Measurements from ENCODE around the gene DNAJB12.
"Not testable (repeated sequence)": the region's sequence is repeated elsewhere in the genome, so short reads cannot be mapped to it uniquely, and the experiment has no call there.

Gene DNAJB12

DNA sequence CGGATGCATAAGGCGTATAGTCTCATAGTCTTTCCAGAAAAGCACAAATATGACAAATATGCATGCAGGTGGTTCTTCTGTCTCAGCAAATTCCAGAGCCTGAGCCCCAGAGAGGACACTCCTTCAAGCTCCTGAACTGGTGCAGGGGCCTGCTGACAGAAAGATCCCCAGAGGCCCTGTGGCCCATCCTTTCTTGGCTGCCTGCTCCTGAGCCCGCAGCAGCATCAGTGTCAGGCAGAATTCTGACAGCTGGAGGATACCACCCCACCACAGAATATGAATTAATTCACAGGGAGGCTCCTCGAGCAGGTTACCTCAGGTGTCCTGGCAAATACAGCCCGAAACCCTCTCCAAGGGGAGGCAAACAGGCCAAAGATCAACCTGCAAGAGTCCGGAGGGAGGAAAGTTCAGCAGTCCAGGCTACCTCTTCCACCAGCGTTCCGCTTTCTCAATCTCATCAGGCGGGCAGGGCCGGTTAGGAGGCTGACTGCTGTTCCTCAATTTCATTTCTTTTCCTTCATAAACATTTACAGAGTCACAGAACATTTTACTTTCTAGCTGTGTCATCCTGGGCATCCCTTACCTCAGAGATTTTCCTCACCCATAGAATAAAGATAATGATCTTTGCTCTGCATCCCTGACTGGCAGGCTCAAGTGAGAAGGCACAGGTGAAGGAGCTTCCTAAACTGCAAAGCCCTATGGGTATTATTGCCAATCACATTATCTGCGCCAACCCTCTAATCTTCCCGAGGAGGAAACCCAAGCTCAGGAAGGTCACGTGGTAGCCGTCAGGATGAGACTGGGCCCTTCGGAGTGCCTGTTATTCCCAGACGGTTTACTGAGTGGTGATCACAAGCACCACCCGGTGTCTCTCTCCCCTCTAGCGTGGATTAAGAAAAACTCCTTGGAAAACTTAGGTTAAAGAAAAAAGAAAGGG, 1.4 kb downstream of the DNAJB12 start:
- DNase-seq: no peak

GRCh38 chr10:72351479-72351878, 3.2 kb downstream of the DNAJB12 start:
- no peak for DNase-seq

GRCh38 chr10:72349438-72349837, 5.3 kb downstream of the DNAJB12 start:
- DNase-seq: no peak

- no peak for DNase-seq
Observed at GRCh38 chr10:72348282-72348681, 6.4 kb downstream of the DNAJB12 start.

DNA sequence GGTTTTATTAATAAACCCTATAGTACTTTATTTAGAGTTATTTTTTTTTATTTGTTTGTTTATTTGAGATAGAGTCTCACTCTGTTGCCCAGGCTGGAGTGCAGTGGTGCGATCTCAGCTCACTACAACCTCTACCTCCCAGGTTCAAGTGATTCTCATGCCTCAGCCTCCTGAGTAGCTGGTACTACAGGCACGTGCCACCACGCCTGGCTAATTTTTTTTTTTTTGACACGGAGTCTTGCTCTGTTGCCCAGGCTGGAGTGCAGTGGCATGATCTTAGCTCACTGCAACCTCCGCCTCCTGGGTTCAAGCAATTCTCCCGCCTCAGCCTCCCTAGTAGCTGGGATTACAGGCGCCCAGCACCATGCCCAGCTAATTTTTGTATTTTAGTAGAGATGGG, 8.6 kb downstream of the DNAJB12 start:
- not testable (repeated sequence) for DNase-seq

- DNase-seq: no peak
Observed at GRCh38 chr10:72344932-72345331, 9.8 kb downstream of the DNAJB12 start.

DNA sequence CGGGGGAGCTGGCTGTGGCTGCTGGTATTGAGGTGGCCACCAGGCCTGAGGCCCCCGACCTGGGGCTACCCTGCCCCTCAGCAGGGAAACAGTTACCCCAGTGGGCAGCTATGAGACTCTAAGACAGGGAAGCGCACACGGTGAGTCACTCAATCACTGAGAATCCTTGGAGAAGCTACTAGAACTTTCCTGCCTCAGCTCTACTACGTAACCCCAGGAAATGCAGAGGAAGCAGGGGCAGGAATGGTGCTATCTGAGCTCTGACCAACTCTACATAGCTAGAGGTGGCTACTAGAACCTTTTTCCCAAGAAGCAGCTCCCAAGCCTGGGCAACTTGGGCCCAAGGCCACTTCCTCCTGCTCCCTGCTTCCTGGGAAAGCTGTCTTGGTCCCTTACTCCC, 11.8 kb downstream of the DNAJB12 start:
- no peak for DNase-seq

DNA sequence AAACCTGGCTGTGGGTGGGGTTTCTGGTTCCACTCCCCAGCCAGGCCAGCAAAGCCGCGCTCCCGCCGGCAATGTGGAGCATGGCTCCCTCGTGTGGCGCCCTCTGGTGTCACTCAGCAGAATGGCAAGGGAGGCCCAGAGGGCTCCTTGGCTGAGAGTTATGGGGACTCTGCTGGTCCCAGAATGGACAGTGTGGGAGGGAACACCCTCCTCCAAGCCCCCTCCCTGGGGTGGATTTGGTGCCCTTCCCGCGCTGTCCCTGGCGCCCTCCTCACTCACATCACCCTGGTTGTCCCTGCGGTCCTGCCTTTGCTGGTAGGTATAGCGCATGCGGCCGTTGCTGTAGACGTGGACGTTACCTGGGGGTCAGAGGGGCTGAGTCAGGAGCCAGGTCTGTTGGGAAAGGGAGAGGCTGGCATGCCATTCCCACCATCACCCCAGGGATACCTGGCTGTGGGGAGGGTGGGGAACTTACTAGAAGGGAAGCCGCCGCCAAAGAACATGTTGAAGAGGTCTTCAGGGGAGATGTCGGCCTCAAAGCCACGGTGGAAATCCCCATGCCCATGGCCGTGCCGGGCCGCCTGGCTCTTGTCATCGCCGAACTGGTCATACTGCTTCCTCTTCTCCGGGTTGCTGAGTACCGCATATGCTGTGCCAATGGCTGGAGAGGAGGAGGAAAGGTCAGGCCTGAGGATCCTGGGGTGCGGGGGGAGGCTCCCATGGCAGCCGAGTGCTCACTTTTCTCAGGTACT, 14.0 kb downstream of the DNAJB12 start:
- DNase-seq: peak; percentile 73

DNA sequence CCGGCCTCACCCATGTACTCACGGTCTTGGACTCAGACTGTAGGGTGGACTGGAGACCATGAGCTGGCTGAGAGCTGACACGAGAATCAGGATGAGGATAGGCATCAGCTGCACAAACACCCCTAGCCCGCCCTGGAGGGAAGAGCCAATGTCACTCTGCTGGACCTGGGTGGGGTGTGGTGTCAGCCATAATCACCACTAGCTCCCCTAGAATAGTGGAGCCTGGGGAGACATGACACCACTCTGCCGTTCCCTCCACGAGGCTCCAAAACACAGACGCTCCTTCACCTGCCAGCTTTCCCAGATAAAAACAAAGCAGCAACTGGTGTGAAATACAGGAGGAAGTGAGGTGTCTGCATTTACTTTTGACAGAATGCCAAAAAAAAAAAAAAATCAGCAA, 16.5 kb downstream of the DNAJB12 start:
- DNase-seq: no peak

DNA sequence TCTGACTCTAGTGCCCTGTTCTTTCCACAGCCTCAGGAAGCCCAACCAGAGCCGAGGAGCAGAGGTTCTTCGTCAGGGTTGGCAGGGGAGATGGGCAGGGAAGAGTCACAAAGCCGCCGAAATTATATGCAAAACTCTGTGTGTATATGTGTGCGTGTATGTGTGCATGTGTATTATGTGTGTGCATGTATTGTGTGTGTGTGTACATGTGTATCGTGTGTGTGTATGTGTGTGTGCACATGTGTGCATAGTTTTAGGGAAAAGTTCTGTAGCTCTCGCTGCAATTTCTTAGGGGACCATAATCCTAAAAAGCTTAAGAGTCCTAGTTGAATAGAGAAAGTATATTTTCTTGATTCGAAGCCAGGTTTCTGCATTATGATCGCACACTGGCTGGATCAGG, 17.0 kb downstream of the DNAJB12 start:
- DNase-seq: no peak

- peak; percentile 66 for DNase-seq
Observed at GRCh38 chr10:72337039-72337629, 17.6 kb downstream of the DNAJB12 start.

DNA sequence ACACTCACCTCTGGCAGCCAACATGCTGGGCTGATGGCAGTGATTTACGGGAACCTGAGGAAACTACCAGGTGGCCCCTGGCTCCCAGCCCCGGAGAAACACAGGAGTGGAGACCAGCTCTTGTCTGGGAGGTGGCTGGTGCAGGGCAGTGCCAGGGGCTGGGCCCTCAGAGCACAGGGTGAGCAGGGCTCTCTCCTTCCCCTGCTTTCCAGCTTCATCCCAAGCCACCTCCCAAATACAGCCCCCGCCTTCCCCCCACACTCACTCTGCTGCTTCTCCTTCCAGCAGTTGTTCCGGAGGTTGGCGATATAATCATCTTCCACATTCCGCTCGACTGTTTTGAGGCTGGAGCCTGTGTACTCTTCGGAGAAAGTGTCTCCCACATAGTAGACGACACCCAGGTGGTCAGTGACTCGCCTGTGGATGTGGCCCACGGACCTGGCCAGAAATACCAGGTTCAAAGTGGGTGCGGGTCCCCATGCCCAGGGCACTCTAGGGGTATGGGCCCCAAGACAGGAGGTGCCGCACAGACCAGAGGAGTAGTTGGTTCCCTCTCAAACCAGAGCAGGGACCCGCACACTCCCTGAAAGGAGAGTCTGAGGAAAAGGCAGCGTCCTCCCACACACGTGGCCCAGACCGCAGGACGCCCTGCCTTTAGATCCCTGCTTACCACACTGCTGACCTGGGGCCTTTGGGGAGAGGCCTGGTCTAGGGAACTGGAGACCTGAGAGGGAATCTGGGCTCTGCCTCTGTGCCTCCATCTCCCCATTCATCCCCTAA, 18.3 kb downstream of the DNAJB12 start:
- DNase-seq: no peak

- DNase-seq: peak; percentile 51
Observed at GRCh38 chr10:72335394-72336258, 19.1 kb downstream of the DNAJB12 start.

- peak; percentile 85 for DNase-seq
Observed at GRCh38 chr10:72334825-72335393, 19.8 kb downstream of the DNAJB12 start.

- DNase-seq: no peak
Observed at GRCh38 chr10:72334196-72334824, 20.4 kb downstream of the DNAJB12 start.

DNA sequence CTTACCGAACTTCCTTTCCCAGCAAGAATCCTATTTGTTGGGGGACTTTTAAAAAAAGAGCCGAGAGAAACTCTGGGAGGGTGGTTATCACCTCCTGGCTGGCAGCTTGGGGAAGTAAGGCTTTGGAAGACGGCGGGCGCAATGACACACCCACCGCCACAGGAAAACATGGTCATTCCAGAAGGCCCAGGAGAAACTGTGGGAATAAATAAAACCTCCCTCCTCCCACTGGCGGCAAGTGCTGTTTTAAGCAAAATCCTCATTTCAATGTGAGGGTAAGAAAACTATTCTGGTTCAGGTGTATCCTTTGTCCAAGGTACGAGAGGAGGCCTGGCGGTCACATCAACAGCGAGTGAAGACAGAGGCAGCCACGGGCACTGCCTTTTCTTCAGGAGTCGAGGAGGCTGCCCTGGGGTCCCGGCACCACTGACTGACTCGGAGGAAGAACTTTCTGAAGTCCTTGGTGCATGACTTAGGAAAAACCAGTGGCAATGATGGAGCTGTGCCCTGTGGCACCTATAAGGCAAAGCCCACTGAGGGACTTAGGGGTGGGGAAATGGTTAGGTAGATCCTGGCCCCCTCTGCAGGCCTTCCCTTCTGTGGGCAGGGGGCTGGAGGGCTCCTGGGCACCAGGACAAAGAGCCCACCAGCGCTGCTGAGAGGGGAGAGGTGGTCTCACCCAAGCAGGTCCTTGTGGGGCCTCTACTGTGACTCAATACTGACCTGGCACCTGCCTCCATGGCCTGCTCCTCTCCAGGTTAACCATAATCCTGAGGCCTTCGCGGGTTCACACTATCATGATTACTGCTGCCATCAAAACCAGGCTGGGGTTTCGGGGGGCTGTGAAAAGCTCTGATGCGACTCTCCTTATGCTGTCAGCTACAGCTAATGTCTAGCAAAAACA, 21.4 kb downstream of the DNAJB12 start:
- DNase-seq: no peak

- no peak for DNase-seq
Observed at GRCh38 chr10:72332423-72333111, 22.2 kb downstream of the DNAJB12 start.

DNA sequence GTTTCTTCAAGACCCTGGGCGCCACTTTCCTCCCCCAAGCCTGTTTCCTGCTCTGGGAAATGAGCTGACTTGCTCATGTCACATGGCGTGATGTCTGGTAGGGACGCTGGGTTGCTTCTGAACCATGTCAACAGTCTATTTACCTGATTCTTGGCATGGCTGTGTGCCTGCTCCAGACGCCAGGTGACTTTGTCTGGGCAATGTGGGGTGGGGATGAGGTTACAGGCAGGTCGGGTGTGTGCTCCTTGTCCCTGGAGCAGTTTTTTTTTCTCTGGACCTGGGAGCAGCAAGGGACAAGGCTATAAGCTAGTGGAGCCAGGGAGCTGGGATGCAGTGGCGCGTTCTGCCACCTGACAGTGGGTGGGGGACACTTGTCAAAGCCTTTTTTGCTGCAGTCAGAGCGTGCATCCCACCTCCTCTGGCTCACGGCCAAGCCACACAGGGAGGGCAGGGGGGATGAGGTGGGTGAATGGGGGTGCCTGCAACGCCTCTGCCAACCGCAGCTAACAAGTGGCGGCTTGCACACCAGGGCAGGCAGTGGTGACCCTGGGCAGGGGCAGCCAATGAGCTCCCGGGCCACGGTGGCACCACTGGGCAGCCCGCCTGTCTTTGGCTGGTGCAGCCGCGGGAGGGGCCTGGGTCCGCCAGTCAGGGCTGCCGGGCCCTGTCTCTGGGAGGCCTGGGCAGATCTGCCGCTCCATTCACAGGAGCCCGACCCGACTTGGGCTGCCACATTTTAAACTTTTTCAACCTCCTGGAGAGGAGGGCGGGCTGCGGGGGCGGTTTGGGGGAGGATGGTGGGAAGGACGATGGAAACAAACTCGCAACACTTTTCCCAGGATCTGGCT, 22.9 kb downstream of the DNAJB12 start:
- peak; percentile 95 for DNase-seq

Measured in activated gamma-delta T cell treated with Interleukin-2 at 50 U/mL for 16 hours (primary cell).